ENCODE data around the gene FGB. TPM values are rescaled to one million over a fixed set of nuclear protein-coding genes. Genes with fewer than 3 reads are reported as not detected.
A peak's percentile ranks its signal among the peaks of the same experiment; 100 is the strongest.

The FGB gene
- total and polyA plus RNA-seq, 2 of the 13 experiments (the other 11 are each of a cell fraction or from before 2014, with no cell fraction given), result 226 to 784 TPM

GRCh38 chr4:154560824-154561231 is 2.0 kb upstream of the FGB start (continued):
- TF ChIP-seq ZNF44 (CRISPR knock-in tag; IDR thresholded peaks at IDR 0.05), result no peak
- TF ChIP-seq STAT5B (CRISPR knock-in tag; IDR thresholded peaks at IDR 0.05), result no peak
- TF ChIP-seq CSRNP2 (CRISPR knock-in tag; conservative IDR thresholded peaks at IDR 0.05; ENCODE audit: low read depth), result no peak
- no peak for TF ChIP-seq NFAT5 (CRISPR knock-in tag; IDR thresholded peaks at IDR 0.05)
- no peak for TF ChIP-seq DNMT3B (CRISPR knock-in tag; conservative IDR thresholded peaks at IDR 0.05)
- TF ChIP-seq NFYB (CRISPR knock-in tag; IDR thresholded peaks at IDR 0.05), result no peak
- TF ChIP-seq MTA3 (CRISPR knock-in tag; IDR thresholded peaks at IDR 0.05), result no peak
- TF ChIP-seq CTCF (CRISPR knock-in tag; IDR thresholded peaks at IDR 0.05), result no peak
- TF ChIP-seq HNF1B (CRISPR knock-in tag; IDR thresholded peaks at IDR 0.05), result no peak
- peak; percentile 78 for TF ChIP-seq HDAC2 (CRISPR knock-in tag; IDR thresholded peaks at IDR 0.05)
- TF ChIP-seq MXD3 (CRISPR knock-in tag; IDR thresholded peaks at IDR 0.05), result no peak
- no peak for TF ChIP-seq BCLAF1 (IDR thresholded peaks at IDR 0.05)
